CD14-positive monocyte (primary cell): ENCODE results near the gene VTN. TPM values are rescaled to one million over a fixed set of nuclear protein-coding genes. Genes with fewer than 3 reads are reported as not detected.

Experiments
- DNase-seq, 3 donors: peaks; one replicate each; pipeline ENCODE4 v3.0.0-alpha.2; 2011 to 2022
- H2AFZ ChIP-seq: 2 replicates; pipeline ENCODE4 v1.6.0; 2012; ENCODE audit warnings: mild to moderate bottlenecking, low read depth, low read length, inconsistent platforms; ENCODE audit not compliant: insufficient read depth, poor library complexity, severe bottlenecking
- H3K27ac ChIP-seq, 2 donors: 1 replicate in 1 of 2; 2 replicates in 1 of 2; pipeline ENCODE4 v1.5.1; 2012 to 2013; ENCODE audit warnings: low read length in 2 of 2, control low read depth in 1 of 2, inconsistent platforms in 1 of 2, low read depth in 1 of 2, mild to moderate bottlenecking in 1 of 2
- H3K27me3 ChIP-seq, 2 donors: one replicate each; pipeline versions ENCODE4 v1.6.0 to v1.6.1; 2011 to 2013; ENCODE audit warnings: low read length in 2 of 2; ENCODE audit not compliant: control insufficient read depth in 2 of 2, insufficient read depth in 2 of 2
- H3K36me3 ChIP-seq, 2 donors: replicated peaks in 1 of 2; 1 replicate in 1 of 2; 2 replicates in 1 of 2; pipeline versions ENCODE4 v1.5.1 to v1.6.1; 2012 to 2013; ENCODE audit warnings: low read length in 2 of 2, control low read depth in 1 of 2, inconsistent platforms in 1 of 2, mild to moderate bottlenecking in 1 of 2; ENCODE audit not compliant: insufficient read depth in 2 of 2, control insufficient read depth in 1 of 2
- H3K4me1 ChIP-seq, 2 donors: 1 replicate in 1 of 2; 2 replicates in 1 of 2; pipeline versions ENCODE4 v1.5.1 to v1.6.1; 2012 to 2013; ENCODE audit warnings: low read length in 2 of 2, control low read depth in 1 of 2, inconsistent platforms in 1 of 2, mild to moderate bottlenecking in 1 of 2, moderate library complexity in 1 of 2; ENCODE audit not compliant: insufficient read depth in 2 of 2, control insufficient read depth in 1 of 2
- H3K4me2 ChIP-seq: replicated peaks from 2 replicates; pipeline ENCODE3; 2012; ENCODE audit warnings: low read length, moderate library complexity, mild to moderate bottlenecking; ENCODE audit not compliant: poor library complexity, severe bottlenecking; ENCODE audit errors: extremely low read depth
- H3K4me3 ChIP-seq, 3 experiments: fragments of 200-600 bp in 1 of 3; sonication (generic) in 1 of 3; replicated peaks in 1 of 3; 1 replicate in 2 of 3; 2 replicates in 1 of 3; pipeline ENCODE4 v1.5.1; 2011 to 2013; ENCODE audit warnings: low read length in 3 of 3, mild to moderate bottlenecking in 3 of 3, control low read depth in 2 of 3, low read depth in 2 of 3, inconsistent platforms in 1 of 3, moderate library complexity in 1 of 3
- H3K79me2 ChIP-seq: 2 replicates; pipeline ENCODE4 v1.6.0; 2012; ENCODE audit warnings: mild to moderate bottlenecking, control low read depth, inconsistent platforms, low read length, moderate library complexity; ENCODE audit not compliant: insufficient read depth
- H3K9ac ChIP-seq: 2 replicates; pipeline ENCODE4 v1.6.0; 2017; ENCODE audit warnings: low read length, mild to moderate bottlenecking; ENCODE audit not compliant: insufficient read depth, poor library complexity, severe bottlenecking
- H3K9me3 ChIP-seq, 2 donors: replicated peaks in 1 of 2; 1 replicate in 1 of 2; 2 replicates in 1 of 2; pipeline versions ENCODE4 v1.5.1 to v1.6.1; 2012 to 2013; ENCODE audit warnings: low read length in 2 of 2, control low read depth in 1 of 2; ENCODE audit not compliant: control insufficient read depth in 1 of 2, insufficient read depth in 1 of 2
- H4K20me1 ChIP-seq: 2 replicates; pipeline ENCODE4 v1.6.0; 2012; ENCODE audit warnings: mild to moderate bottlenecking, low read length, control low read depth, moderate library complexity; ENCODE audit not compliant: insufficient read depth
- H3K27ac Mint-ChIP-seq, 7 donors: one replicate each; pipeline ENCODE4 v1.8.0; 2020; ENCODE audit warnings: mild to moderate bottlenecking in 7 of 7, mixed read lengths in 7 of 7, moderate library complexity in 6 of 7, inconsistent platforms in 2 of 7
- H3K27me3 Mint-ChIP-seq, 3 donors: one replicate each; pipeline ENCODE4 v1.8.0; 2021 to 2022; ENCODE audit warnings: low read depth in 3 of 3, mild to moderate bottlenecking in 3 of 3, mixed read lengths in 3 of 3, moderate library complexity in 3 of 3, inconsistent platforms in 1 of 3
- H3K36me3 Mint-ChIP-seq, 2 donors: one replicate each; pipeline ENCODE4 v1.8.0; 2020; ENCODE audit warnings: mixed read lengths in 2 of 2, inconsistent platforms in 1 of 2, mild to moderate bottlenecking in 1 of 2
- H3K4me1 Mint-ChIP-seq: one replicate; pipeline ENCODE4 v1.8.0; 2020; ENCODE audit warnings: mild to moderate bottlenecking, mixed read lengths
- H3K4me3 Mint-ChIP-seq, 2 donors: one replicate each; pipeline ENCODE4 v1.8.0; 2020; ENCODE audit warnings: mild to moderate bottlenecking in 2 of 2, mixed read lengths in 2 of 2, moderate library complexity in 1 of 2
- H3K9me3 Mint-ChIP-seq, 7 donors: one replicate each; pipeline ENCODE4 v1.8.0; 2020 to 2022; ENCODE audit warnings: mixed read lengths in 7 of 7, mild to moderate bottlenecking in 6 of 7, moderate library complexity in 6 of 7, inconsistent platforms in 2 of 7
- CTCF ChIP-seq: fragments of 200-600 bp; IDR thresholded peaks from one replicate; pipeline ENCODE4 v1.8.0; 2022; ENCODE audit warnings: antibody characterized with exemption, mild to moderate bottlenecking
- WGBS: methylation state at CpG from one replicate; pipeline ENCODE4 v1.1.5; 2013; ENCODE audit warnings: missing lambda C conversion rate; ENCODE audit not compliant: insufficient coverage; 5-methylcytosine and 5-hydroxymethylcytosine counted together
- intact Hi-C, 2 donors: fragments of 100-400 bp; cut with micrococcal nuclease; formaldehyde crosslinking; loops; one replicate each; pipeline versions ENCODE4 v1.15.0 to v1.15.1; 2023
- polyA plus RNA-seq, 3 donors: library from polyadenylated mRNA; depleted of rRNA in 1 of 3; unstranded in 2 of 3; stranded (reverse) in 1 of 3; fragments of 300-500 nt in 2 of 3; fragments of >200 nt in 1 of 3; fragmentation: Illumina TruSeq in 2 of 3; gene quantifications; 1 replicate in 2 of 3; 2 replicates in 1 of 3; pipeline ENCODE4 v1.2.3, GENCODE V29; 2012 to 2021

Gene VTN
- polyA plus RNA-seq, 3 donors: not detected

DNA sequence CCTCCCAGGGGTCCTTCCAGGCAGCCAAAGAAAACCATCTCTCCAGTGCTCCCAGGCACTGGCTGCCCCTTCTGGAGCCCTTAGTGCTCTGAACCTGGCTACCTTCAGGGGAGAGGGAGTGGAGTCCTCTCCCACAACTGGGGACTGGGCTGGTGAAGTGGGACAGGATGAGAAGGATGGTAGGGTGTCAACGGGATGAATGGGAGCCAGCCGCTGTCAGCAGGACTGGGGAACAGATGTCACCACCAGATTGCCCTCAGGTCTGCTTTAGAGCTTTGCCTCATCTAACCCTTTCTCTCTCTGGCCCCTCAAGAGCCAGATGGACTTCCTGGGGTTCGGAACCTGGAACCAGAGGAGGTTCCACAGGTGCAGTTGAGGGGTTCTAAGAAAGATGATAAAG is 4.6 kb downstream of the VTN start:
- no peak overlapping the region for H3K4me3 Mint-ChIP-seq
- Histone ChIP-seq H4K20me1 (peaks cover 9% of the 10 kb centered on the region), H3K27me3 (no peaks in the 10 kb centered on the region), H3K9me3 (no peaks in the 10 kb centered on the region), H3K4me1 (peaks cover 7 to 9% of the 10 kb centered on the region in 2 donors), H2AFZ (no peak overlapping the region), H3K9ac (no peak overlapping the region), H3K4me2 (no peak overlapping the region), H3K36me3 (peaks cover 52% of the 10 kb centered on the region in 2 donors), H3K4me3 (no peak overlapping the region), H3K27ac (no peak overlapping the region), H3K79me2 (no peaks in the 10 kb centered on the region)
- peaks cover 46 to 71% of the 10 kb centered on the region in 2 donors for H3K36me3 Mint-ChIP-seq
- DNase-seq: no peak
- intact Hi-C loops: no loop called here
- peaks cover 0 to 3% (median 2%) of the 10 kb centered on the region in 3 donors for H3K27me3 Mint-ChIP-seq
- no peak overlapping the region for H3K27ac Mint-ChIP-seq
- TF ChIP-seq CTCF: no peak
- WGBS: no CpG with 5 or more reads among the region's 3 CpGs
- no peaks in the 10 kb centered on the region for H3K9me3 Mint-ChIP-seq
- H3K4me1 Mint-ChIP-seq: peaks cover 8% of the 10 kb centered on the region

GRCh38 chr17:28364665-28365363 is 5.3 kb downstream of the VTN start, which contains the start of gene SEBOX:
Gene SEBOX (minus strand): TSS chr17:28365199. CDS start chr17:28365151, 48 bp downstream.
- no peaks in the 10 kb centered on the region for H3K9me3 Mint-ChIP-seq
- peaks cover 52 to 78% of the 10 kb centered on the region in 2 donors for H3K36me3 Mint-ChIP-seq
- no peak within 1 kb of the TSS for H3K9ac ChIP-seq
- H2AFZ ChIP-seq: no peak within 1 kb of the TSS
- peaks cover under 1 to 2% of the 10 kb centered on the region in 2 donors for H3K4me1 ChIP-seq
- no peak within 1 kb of the TSS for H3K4me2 ChIP-seq
- peaks cover 9% of the 10 kb centered on the region for H4K20me1 ChIP-seq
- H3K4me3 ChIP-seq: no peak within 1 kb of the TSS
- H3K27ac Mint-ChIP-seq: peak within 1 kb of the TSS in 2 of 7 donors; percentile 6 to 13
- no peaks in the 10 kb centered on the region for H3K27me3 ChIP-seq
- WGBS: 96% methylated on average over 8 of the region's 13 CpGs
- H3K27me3 Mint-ChIP-seq: peaks cover 0 to 2% (median 1%) of the 10 kb centered on the region in 3 donors
- no peaks in the 10 kb centered on the region for H3K9me3 ChIP-seq
- no peak for TF ChIP-seq CTCF
- H3K27ac ChIP-seq: no peak within 1 kb of the TSS
- no peak for DNase-seq
- peaks cover 58 to 59% of the 10 kb centered on the region in 2 donors for H3K36me3 ChIP-seq
- peaks cover 2% of the 10 kb centered on the region for H3K4me1 Mint-ChIP-seq
- H3K4me3 Mint-ChIP-seq: no peak within 1 kb of the TSS
- intact Hi-C loops: no loop called here
- no peaks in the 10 kb centered on the region for H3K79me2 ChIP-seq
